Erythroblast (primary cell): ENCODE measurements around the gene ARL6IP5.

Experiments
- GATA1 ChIP-seq: IDR thresholded peaks from 2 replicates; pipeline ENCODE4 v1.6.1; 2011; ENCODE audit warnings: low read depth, mild to moderate bottlenecking, control low read depth, low read length, moderate library complexity
- POLR2A ChIP-seq: IDR thresholded peaks from 2 replicates; pipeline ENCODE4 v1.6.1; 2011; ENCODE audit warnings: mild to moderate bottlenecking, low read length

- TF ChIP-seq POLR2A, result no peak
- no peak for TF ChIP-seq GATA1
These were observed 14.8 kb downstream of the ARL6IP5 start for GRCh38 chr3:69099576-69099975.
